ENCODE results near the gene NUDT16L1.

Gene NUDT16L1

GRCh38 chr16:4709481-4709880 lies 16.1 kb downstream of the NUDT16L1 start:
- TF ChIP-seq CTCF (IDR thresholded peaks at IDR 0.05) = no peak

DNA sequence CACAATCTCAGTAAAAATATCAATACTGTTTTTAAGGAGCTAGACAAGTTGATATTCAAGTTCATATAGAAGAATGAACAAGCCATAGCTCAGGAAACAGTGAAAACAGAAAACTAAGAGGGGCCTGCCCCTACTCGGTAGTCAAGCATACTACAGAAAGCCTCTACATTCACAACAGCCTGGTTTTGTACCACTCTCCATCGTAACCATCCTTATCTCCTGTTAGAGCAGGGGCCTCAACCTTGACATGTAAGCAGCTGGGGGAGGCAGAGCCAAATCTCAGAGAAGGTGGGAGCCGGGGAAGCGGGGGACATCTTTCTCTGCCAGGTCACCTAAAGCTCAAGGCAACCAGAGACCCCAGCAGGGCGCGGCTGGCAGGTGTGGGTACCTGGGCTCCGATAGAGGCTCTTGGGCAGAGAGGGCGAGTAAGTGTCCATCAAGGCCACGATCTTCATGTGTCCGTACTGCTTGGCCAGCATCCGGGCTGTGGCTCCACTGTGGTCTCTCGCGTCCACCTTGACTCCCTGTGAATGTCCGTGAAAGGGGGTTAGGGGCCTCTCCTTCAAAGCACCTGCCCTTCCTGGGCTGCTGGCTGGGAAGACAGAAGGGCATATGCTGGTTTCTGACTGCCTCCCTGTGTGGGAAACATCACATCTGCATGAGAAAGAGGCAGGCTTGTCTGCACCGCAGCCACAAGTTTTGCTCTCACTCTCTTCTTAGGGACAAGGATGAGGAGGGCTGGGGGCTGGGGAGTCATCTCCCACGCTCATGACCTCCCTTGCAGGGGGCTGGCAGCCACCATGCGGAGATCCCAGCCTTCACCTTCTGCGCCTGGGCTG lies 20.5 kb downstream of the NUDT16L1 start:
- no peak for TF ChIP-seq CTCF (IDR thresholded peaks at IDR 0.05)

- no peak for TF ChIP-seq CTCF (IDR thresholded peaks at IDR 0.05)
Measured at GRCh38 chr16:4714996-4715395, 21.6 kb downstream of the NUDT16L1 start.

GRCh38 chr16:4718466-4718865 lies 25.1 kb downstream of the NUDT16L1 start:
- TF ChIP-seq CTCF (IDR thresholded peaks at IDR 0.05) = no peak

DNA sequence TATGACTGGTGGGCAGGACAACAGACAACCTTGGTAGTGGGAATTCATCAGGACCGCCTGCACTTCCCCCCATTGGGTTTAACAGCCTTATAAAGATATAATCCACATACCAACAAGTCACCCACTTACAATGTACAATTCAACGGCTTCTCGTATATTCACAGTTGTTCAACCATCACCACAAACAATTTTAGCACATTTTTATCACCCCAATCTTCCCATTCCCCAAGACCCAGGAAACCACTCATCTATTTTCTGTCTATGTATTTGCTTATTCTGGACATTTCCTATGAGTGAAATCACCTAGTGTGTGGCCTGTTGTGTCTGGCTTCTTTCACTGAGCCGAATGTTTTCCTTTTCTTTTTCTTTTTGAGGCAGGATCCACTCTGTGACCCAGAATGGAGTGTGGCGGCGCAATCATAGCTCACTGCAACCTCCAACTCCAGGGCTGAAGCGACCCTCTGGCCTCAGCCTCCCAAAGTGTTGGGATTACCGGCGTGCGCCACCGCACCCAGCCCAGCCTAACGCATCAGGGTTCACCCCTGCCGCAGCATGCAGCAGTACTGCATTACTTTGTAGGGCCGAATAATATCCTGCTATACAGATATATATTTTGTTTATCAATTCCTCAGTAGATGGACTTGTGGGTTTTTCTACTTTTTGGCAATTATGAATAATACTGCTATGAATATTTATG lies 29.9 kb downstream of the NUDT16L1 start:
- no peak for TF ChIP-seq CTCF (IDR thresholded peaks at IDR 0.05)

DNA sequence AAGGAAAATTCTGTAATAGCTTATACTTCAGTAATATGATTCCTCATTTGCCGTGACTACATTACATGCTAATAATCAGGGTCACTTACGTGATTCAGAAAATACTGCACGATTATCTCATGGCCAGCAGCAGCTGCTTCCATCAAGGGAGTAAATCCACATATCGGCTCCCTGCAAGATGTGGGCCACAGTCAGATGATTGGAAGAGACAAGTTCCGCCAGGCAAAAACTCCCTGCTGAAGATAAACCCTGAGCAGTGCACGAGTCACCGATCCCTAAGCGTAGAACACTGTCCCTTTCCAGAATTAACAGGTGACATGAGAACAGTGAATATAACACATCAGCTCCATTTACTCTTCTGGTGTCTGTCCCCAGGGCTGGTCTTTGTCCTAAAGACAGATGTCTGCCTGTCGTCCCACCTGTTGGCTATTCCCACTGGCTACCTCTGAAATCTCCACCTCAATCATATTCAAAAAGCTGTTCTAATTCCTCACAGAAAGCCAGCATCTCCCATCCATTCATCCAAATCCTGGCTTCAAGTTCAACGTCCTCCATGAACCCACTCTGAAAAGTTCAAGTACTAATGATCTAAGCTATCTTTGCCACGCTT lies 31.4 kb downstream of the NUDT16L1 start:
- no peak for TF ChIP-seq CTCF (IDR thresholded peaks at IDR 0.05)

DNA sequence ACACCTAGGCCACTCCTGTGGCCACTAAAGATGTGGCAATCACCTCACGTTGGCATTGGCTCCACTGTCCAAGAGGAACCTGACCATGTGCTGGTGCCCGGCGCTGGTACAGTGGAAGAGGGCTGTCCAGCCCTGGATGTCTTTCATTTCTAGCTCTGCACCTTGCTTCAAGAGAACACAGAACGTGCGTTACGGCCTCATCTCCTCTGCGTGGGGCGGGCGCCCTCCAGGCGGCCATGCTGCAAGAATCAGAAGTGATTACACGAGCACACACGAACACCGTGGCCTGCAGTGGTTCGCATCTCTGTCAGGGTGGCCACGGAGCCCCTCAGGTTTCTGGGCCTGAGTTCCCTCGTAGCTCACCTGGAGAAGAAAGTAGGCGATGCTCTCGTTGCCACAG lies 33.3 kb downstream of the NUDT16L1 start:
- no peak for TF ChIP-seq CTCF (IDR thresholded peaks at IDR 0.05)

Measured in LNCAP (cell line).